HG02840 (cell line): ENCODE data around the gene SMC3.
A peak's percentile ranks its signal among the peaks of the same experiment; 100 is the strongest.

Experiments
- ATAC-seq: cut with Tn5 transposase; IDR thresholded peaks from one replicate; pipeline ENCODE4 v1.9.1; 2021; ENCODE audit warnings: mild to moderate bottlenecking, moderate library complexity, moderate number of reproducible peaks; ENCODE audit not compliant: unreplicated experiment, low FRiP score

SMC3 gene

DNA sequence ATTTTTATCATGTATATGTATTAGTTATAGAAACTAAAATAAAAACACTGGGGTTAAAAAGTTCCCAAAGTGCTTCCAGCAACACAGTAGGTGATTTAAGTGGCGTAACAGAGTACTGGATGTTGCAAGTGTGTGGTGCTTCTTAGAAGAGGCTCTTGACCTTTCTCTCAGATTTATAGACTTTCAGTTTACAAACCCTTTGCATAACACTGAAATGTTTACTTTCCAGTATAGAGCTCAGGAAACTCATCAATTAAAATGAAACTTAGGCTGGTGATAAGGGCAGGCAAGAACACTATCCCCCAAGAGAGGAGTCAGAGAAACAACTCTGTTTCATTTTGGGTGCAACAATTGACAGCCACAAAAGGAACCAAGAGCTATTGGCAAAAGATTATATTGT, 27.5 kb upstream of the SMC3 start:
- no peak for ATAC-seq

DNA sequence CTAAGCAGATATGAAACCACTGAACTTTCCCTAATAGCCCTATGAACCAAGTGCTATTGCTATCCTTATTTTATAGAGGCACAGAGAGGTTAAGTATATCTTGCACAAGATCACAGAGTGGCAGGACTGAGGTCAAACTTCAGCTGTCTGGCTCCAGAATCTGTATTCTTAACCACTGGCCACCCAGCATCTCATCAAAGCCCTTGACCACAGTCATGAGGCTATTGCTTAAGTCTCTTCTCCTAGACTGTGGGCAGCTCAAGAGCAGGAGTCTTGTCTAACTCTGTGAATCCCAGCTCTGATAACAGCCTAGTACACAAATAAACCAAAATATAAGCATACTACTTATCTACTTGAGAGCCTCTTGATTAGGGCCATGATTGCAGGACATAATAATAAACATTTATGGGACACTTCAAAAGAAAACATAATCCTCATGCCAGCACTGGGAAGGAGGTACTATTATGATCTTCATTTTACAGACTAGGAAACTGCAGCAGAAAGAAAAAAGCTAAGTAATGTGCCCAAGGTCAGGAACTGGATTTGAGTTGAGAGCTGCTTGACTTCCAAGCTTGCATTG, 22.4 kb upstream of the SMC3 start:
- ATAC-seq: no peak

- no peak for ATAC-seq
Observed at GRCh38 chr10:110546077-110546476, 21.4 kb upstream of the SMC3 start.

DNA sequence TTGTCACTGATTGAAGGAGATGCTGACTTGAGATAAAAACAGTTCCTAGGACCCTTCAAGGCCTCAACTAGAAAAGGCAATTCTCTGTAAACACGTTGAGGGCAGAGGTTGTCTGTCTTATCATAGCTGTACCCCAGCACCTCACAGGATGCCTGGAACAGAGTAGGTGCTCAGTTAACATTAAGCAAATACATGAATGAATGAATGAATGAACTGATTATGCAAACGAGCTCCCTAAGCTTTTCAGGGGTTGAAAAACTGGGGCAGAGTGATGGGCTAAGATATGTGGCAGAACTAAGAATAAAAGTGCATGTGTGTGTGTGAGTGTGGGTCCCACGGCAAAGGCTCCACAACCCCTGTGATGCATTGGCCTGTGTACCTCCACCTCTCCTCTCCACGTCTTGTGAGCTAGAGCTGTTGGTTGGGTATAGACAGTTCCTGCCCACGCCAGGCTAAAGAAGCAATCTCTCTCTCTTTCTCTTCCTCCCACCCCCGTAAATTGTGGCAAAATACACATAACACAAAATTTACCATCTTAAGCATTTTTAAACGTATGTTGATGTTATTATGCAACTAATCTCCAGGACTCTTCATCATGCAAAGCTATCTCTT, 20.9 kb upstream of the SMC3 start:
- ATAC-seq: no peak

DNA sequence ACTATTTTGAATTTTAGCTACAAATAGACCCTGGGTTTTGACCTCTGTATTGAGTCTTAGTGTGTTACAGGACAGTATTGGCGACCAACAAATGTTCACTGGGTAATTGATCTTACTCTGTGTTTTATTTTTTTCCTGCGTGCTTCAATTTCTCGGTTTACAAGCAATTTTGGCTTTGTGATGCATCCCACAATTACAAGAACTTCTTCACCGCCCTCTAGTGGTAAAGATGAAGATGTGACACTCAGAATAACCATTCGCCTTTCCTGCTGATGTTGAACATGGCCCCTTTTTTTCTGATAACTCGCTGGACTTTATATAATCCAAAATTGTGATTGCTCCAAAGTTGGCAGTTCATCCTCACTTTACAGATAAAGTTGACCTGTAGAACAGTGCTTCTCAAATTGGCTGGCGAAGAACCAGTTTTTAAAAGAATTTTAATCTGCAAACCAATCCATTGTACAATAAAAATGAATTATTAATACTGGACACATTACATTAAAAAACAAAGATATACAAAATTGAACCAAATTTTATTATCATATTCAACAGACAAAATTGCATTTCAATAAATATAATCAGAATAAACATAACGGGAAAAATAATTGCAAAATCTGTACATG, 20.2 kb upstream of the SMC3 start:
- ATAC-seq: no peak

- no peak for ATAC-seq
Observed at GRCh38 chr10:110548002-110548401, 19.5 kb upstream of the SMC3 start.

DNA sequence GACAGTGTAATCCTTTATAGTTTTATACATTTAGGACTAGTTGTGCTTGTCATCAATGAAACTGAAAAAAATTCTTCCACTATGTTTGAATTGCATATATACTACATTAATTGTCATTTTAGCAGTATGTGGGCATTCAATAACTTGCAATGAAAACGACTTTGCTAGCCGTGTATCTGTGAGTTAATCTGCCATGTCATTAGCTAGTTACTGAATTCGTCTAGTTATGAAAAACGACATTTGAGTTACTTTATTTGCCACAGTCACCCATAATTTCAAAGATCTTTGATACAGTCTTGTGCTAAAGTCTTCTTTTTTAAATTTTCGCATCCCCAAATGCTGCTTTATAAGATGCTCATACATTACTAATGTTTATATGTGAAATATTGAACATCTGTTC, 18.3 kb upstream of the SMC3 start:
- no peak for ATAC-seq

- ATAC-seq: no peak
Observed at GRCh38 chr10:110553905-110554304, 13.6 kb upstream of the SMC3 start.

GRCh38 chr10:110556296-110556695, 11.2 kb upstream of the SMC3 start:
- no peak for ATAC-seq

GRCh38 chr10:110556969-110557601, 10.4 kb upstream of the SMC3 start:
- ATAC-seq: no peak

DNA sequence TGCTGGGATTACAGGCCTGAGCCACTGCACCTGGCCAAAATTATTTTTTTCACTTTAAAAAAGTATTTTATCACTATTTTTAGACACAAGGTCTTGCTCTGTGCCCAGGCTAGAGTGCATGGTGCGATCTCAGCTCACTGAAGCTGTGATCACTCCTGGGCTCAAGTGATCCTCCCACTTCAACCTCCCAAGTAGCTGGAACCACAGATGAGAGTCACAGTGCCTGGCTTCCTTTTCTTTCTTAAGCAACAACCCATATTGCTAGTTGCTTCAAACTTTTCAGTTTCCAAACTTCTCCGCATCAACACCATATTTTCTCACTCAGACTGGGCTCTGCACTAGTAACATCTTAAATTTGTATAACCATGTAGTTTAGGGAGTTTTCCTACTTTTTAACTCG, 9.5 kb upstream of the SMC3 start:
- ATAC-seq: no peak

- ATAC-seq: no peak
Observed at GRCh38 chr10:110560012-110560411, 7.5 kb upstream of the SMC3 start.

DNA sequence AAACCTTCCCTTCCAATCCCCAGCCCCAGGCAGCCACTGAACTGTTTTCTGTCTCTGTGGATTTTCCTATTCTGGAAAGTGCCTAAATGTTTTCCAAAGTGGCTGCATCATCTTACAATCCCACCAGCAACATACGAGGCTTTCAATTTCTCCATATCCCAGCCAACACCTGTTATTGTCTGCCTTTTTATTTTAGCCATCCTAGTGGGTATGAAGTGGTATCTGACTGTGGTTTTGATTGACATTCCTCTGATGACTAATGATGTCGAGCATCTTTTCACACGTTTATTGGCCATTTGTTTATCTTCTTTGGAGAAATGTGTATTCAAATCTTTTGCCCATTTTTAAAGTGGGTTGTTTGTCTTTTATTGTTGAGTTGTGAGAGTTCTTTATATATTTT, 6.2 kb upstream of the SMC3 start:
- no peak for ATAC-seq

DNA sequence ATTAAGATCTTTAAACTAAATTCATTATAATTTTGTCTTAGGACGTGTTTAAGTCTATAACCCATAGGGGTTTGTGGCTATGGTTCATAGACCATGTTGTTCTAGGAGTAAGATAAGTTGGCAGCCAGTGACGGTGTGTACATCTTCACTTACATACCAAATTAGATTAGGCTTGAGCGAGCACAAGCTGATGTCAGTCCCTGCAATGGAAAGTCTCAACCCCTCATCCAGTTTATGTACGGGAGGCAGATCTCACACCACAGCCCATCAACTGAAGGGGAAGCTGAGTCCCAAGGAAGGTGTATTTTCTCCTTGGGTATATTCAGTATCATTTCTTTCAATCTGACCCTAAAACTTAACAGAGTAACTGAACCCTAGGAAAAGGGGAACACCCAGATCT, 5.1 kb upstream of the SMC3 start:
- ATAC-seq: no peak

DNA sequence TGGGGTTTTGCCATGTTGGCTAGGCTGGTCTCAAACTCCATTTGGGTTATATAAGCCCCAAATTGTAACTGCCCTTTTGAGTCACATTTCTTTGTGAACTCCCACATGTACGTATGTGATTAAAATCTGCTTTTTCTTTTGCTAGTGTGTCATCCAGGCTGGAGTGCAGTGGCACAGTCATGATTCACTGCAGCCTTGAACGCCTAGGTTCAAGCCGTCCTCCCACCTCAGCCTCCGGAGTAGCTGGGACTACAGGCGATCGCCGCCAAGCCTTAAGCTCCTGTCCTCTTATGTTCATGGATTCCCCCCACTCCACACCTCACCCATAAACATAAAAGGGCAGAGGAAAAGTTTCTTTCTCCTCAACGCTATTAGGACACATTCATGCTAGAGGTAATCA, 4.4 kb upstream of the SMC3 start:
- ATAC-seq: no peak

DNA sequence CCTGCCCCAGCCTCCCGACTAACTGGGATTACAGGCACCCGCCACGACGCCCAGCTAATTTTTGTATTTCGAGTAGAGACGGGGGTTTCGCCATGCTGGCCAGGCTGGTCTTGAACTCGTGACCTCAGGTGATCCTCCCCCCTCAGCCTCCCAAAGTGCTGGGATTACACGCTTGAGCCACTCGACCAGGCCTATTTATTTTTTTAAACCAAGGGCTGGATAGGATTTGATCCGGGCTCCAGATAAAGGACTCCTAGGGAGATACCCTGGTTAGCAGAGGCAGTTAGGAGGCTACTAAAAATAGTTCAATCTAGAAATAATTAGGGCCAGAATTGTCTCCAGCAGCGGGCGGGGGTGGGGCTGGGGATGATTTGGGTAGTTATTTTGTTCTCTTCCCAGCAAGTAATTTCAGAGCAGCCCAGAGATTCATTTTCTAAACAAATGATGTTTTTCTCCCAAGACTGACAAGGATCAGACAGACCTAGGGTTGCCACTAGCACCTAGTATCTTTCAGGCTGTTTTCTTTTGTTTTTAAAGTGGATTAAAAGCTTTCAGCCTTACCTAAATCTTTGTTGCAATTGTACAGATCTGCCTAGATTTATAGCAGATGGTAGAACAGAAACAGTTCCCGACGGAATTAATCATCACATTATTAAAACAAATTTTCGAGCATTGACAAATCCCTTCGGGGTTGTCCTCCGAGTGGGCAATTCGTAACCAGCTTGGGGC, 859 bp upstream of the SMC3 start:
- ATAC-seq: no peak

DNA sequence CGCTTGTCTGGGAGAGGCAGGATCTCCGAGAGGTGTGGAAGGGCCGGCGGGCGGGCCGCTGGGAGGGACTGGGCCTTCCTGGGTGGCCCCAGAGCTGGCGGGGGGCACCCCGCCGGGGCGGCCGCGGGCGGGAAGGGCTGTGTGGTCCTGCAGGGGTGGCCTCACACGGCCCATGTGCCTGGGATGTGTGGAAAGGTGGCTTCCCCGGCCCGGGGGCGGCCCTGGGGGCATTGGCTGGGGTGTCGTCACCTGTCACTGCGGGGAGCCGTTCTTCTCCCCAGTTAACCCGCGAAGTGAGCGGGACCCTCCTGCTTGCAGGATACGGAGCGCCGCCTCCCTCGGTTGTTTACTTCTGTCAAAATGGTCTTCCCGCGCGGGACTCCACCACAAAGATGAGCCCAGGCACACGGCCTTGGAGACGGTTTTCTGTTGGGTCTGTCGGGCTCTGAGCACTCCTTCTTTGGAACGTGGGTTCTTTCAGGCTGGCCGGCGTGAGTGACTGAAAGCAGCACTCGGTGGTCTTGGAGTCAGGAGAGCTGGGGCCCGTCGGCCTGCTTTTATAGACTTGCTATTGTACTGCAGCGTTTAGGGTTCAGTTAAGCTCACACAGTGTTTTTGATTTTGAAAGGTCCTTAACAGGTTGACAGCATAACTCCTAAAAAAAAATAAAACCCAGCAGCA, 700 bp downstream of the SMC3 start:
- ATAC-seq: peak; percentile 32

- ATAC-seq: no peak
Observed at GRCh38 chr10:110569122-110569521, 1.6 kb downstream of the SMC3 start.

- no peak for ATAC-seq
Observed at GRCh38 chr10:110569736-110570135, 2.2 kb downstream of the SMC3 start.

DNA sequence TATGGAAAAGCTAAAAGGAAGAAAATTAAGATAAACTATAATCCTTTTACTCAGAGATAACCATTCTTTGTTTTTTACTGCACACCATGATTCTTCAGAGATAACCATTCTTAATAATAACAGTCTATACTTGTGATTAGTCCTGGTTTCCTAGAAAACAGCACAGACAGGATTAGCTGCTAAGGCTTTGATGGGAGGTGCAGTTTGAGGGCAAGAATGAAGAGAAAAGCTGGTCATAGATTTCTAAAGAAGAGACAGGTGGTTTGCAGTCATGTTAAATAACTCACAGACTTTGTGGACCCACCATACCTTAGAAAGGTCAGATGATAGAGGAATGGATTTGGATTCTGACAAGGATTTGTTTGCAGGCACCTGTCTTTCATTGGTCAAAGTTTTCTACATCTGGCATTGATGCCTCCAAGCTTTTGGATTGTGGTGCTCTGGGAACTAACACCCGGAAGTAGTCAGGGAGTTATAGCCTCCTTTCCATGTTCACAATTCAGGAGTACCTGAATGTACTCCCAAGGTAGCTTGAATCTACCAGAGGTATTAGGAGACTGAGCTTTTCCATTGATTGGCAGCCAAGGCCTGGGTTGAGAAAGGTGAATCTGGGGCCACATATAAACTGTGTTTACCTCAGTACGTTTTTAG, 3.7 kb downstream of the SMC3 start:
- no peak for ATAC-seq
